ENCODE results near the gene ARF6.
"Not testable (repeated sequence)": the region's sequence is repeated elsewhere in the genome, so short reads cannot be mapped to it uniquely, and the experiment has no call there.

The ARF6 gene

DNA sequence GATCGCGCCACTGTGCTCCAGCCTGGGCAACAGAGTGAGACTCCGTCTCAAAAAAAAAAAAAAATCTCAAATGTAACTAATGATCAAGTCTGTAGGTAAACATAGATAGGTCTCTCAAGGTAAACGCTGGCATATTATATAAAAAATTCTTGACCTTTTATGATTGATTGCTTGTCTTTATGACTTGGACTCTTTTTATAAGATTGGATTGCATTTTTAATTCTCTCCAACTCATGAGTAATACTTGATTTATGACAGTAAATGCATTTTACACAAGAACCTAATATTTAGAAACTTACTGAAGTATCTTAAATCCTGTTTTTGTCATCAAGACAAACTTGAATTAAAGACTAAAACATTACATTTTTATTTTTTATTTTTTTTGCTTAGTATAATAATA lies 16.1 kb downstream of the ARF6 start:
- no peak for DNase-seq

DNA sequence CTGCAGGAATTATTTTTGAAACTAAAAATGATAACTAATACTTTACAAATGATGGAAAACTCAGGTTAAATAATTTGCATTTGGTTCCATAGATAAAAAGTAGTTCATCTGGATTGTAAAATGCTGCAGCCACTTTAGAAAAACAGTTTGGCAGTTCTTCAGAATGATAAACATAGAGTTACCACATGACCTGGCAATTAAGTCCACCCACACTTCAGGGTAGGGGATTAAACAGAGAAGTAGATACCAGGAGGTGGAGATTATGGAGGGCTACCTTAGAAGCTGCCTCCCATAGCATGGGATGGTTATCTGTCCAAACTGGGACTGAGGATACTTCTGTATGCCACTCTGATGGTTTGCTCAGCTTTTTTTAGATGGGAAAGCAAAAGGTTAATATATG lies 22.2 kb downstream of the ARF6 start:
- DNase-seq = no peak

DNA sequence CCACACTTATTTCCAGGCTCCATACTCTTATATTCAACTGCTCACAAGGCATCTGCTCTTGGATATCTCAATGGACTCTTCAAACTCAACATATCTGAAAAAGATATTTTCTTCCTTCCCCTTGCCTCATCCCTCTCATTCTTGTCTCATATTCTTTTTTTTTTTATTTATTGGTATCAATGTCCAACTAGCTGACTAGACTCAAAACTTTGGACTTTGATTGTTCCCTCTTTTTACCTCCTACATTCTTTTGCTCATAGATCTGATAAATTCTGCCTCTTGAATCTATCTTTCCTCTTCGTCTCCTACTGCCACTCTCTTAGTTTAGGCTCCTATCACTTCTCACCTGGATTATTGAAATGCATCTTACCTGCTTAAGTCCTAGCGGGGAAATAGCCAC lies 25.8 kb downstream of the ARF6 start:
- DNase-seq = no peak

DNA sequence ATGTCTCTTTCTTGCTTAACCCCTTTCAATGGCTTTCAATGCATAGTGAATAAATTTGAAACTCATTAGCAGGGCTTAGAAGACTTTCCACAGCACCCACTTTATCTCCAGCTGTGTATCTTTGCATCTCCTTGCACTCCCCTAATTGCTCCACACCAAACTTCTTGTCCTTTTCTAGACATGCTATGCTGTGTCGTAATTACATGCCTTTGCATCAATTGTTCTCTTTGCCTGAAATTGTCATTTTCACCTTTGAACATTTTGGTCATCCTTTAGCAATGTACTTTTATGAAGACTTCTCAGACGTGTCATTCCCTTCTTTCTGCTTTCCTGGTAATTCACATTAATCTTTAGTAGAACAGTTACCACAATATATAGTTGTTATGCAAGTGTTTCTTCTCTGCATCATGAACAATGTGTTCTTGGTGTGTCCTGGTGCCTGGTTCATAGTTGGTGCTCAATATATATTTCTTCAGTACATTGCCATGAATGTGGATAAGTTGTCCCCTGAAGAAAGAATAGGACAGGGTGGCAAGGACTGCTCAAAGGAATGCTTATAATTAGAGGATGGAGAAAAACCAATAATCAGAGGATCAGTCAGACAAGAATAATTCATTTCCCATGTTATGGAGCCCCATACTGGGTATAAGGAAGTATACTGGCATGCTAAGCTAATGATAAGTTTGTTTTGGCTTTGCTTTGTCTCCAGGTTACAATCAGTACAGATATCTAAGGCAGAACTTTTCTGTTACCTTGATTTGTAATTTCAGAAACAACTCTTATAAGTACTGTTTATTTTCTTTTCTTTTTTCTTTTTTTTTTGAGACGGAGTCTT lies 27.2 kb downstream of the ARF6 start:
- DNase-seq = no peak

DNA sequence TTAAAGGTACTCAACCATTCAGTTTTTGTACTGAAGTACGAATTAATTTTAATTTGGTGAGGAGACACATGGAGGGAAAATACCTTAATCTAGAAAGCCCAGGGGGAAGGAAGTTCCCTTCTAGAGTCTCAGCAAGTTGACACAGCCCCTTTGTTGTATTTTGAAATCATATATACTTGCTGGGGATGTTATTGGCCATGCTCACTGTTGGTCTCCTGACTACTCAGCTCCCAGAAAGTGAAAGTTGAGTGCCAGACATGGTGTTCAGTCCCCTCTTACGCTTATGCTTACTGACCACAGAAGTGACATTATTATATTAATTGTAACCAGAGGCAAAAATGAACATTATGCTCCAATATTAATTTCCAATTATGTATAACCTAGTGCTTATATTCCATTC lies 28.1 kb downstream of the ARF6 start:
- DNase-seq = no peak

DNA sequence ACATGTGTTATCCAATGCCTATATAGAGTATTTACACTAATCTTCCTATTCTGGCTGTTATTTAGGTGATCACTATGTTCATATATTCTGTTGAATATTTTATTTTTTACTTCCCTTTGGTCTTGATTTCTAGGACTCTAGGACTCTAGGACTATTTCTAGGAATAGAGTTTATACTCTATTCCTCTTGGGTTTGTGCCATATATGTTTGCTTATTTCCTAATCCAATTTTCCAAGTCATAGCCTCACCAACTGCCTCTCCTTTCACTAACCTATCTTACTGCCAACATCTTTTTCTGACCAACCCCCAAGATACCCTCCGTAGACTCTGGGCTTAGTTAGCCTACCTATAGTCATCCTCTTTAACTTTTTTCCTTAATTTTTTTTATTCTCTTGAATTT lies 28.5 kb downstream of the ARF6 start:
- DNase-seq = no peak

DNA sequence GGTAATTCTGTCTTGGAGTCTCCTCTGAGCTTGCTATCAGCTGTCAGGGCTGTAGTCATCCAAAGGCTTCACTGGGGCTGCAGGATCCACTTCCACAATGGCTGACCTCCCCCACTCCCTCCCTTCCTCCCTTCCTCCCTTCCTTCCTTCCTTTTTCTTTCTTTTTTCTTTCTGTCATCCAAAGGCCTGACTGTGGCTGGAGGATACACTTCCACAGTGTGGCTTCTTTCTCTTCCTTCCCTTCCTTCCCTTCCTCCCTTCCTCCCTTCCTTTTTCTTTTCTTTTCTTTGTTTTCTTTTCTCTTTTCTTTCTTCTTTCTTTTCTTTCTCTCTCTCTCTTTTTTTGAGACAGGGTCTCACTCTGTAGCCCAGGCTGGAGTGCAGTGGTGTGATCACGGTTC lies 30.6 kb downstream of the ARF6 start:
- no peak for DNase-seq

DNA sequence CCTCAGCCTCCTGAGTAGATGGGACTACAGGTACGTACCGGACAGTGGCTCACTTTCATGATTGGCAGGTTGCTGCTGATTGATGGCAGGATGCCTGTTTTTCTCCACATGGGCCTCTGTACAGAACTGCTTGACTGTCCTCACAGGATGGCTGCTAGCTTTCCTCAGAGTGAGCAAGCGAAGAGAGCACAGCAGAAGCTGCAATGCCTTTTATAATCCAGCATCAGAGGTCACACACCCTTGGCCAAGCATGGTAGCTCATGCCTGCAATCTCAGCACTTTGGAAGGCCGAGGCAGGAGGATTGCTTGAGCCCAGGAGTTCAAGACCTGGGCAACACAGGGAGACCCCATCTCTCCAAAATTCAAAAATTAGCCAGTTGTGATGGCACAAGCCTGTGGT lies 31.0 kb downstream of the ARF6 start:
- no peak for DNase-seq

DNA sequence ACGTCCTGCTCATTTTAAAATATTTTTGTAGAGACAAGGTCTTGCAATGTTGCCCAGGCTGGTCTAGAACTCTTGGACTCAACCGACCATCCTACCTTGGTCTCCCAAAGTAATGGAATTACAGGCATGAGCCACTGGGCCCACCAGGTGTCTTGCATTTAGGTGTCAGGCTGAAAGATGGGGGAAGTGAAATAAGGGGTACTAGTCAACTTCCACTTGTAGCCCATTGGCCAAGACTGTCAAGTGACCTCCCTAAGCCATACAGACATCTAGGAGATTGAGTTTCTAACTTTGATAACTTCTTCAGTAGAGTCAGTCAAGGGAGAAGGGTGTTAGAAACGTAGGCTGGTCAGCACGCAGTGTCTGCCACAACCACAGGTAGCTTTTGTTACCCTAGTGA lies 32.0 kb downstream of the ARF6 start:
- DNase-seq = no peak

DNA sequence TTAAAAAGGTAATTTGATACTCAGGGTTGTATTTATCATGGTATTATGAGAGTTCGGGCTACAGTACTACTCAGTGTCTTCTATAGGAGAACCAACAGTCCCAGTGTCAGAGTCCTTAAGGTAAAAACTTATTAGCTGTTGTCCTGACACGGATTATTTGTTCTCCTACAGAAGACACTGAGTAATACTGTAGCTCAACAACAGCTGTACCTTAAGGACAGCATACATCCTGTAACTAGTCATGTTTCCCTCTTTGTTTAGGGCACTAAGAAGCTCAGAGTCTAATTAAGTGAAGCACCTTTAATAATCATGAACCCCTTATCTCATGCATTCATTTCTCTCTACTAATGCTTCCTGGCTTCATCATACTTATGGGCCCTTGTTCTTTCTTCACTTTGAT lies 33.9 kb downstream of the ARF6 start:
- no peak for DNase-seq

DNA sequence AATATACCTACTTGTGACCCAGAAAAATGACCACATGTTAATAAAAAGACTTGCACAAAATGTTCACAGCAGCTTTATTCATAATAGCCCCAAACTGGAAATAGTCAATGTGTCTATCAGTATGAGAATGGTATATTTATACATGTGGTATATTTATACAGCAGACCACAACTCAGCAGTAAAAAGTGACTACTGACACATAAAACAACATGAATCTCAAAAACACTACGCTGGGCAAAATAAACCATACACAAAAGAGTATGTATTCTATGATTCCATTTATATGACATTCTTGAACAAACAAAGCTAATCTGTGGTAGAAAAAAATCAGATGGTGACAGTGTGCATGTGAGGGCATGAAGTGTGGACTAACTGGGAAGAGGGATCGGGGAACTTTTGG lies 35.1 kb downstream of the ARF6 start:
- DNase-seq = no peak

DNA sequence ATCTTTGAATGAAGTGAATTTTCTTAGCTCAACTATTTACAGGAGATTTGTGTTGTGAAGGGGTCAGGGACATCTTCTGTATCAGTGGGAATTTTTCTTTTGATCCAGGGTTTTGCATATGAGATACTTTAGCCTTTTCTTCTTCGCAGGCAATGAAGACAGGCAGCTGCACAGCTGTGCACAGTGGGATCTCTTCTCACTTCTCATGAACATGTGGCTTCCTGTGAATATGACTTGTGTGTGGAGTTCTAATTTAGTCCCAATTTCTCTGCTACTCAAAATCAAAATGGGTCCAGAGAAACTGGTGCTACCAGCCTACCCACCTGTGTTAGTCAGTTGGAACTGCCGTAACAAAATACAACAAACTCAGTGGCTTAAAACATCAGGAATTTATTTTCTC lies 37.8 kb downstream of the ARF6 start:
- DNase-seq = no peak

DNA sequence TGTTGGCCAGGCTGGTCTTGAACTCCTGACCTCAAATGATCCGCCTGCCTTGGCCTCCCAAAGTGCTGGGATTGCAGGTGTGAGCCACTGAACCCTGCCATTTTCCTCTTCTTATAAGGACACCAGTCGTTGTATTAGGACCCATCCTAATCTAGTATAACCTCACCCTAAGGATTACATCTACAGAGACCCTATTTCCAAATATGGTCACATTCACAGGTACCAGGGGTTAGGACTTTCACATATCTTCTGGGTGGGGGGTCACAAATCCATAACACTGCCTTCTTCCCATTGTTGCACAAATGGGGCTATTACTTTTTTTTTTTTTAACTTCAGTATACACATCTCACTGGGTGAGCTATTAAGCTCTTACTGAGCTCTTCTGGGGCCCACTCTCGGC lies 38.6 kb downstream of the ARF6 start:
- no peak for DNase-seq

DNA sequence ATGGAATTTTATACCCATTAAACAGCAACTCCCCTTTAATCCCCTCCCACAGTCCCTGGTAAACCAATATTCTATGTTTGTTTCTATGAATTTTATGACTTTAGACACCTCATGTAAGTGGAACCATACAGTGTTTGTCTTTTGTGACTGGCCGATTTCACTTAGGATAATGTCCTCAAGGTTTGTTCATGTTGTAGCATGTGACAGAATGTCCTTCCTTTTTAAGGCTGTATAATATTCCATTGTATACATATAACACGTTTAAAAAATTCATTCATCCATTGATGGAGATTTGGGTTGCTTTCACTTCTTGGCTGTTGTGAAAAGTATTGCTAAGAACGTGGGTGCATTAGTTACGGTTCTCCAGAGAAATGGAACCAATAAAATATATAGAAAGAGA lies 40.2 kb downstream of the ARF6 start:
- no peak for DNase-seq

DNA sequence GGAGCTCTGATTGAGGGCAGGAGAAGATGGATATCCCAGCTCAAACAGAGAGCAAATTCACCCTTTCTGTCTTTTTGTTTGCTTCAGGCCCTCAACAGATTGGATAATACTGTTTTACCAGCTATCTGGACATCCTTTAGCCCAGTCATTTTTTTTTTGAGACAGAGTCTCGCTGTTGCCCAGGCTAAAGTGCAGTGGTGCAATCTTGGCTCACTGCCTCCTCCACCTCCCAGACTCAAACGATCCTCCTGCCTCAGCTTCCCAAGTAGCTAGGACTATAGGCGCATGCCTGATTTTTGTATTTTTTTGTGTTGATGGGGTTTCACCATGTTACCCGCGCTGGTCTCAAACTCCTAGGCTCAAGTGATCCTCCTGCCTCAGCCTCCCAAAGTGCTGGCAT lies 40.8 kb downstream of the ARF6 start:
- DNase-seq = no peak

DNA sequence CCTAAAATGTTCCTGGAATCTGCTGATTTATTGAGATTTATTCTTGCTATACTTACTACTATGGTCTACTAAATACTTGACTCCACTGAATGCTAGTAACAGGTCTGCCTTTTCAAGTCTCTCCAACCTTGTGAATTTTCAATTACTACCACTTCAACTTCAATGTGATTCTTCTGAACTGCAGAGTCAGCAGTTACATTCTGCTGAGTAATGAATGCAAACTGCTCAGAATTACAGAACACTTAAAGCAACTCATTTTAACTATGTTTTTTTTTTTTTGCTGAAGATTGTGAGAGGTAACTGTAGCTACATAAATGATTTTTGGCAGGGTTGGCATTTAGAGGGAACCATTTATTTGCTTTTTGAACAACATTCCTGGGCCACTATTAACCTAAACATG lies 41.8 kb downstream of the ARF6 start:
- DNase-seq = no peak

DNA sequence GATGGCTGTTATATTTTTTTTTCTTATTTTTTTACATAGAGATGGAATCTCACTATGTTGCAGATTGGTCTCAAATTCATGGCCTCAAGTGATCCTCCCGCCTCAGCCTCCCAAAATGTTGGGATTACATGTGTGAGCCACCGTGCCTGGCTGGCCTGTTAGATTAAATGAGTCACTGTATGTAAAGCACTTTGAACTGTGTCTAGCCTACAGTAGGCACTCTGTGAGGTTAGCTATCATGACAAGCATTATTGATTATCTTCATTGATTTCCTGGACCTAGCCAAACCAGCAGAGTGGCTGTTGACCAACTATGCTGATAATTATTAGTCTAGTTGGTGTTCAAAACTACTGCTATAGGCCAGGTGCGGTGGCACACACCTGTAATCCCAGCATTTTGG lies 42.6 kb downstream of the ARF6 start:
- DNase-seq = no peak

DNA sequence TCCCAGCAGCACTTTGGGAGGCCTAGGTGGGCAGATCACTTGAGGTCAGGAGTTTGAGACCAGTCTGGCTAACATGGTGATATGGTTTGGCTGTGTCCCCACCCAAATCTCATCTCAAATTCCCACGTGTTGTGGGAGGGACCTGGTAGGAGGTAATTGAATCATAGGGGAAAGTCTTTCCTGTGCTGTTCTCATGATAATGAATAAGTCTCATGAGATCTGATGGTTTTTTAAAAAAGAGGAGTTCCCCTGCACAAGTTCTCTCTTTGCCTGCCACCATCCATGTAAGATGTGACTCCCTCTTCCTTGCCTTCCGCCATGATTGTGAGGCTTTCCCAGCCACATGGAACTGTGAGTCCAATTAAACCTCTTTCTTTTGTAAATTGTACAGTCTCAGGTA lies 43.4 kb downstream of the ARF6 start:
- not testable (repeated sequence) for DNase-seq

DNA sequence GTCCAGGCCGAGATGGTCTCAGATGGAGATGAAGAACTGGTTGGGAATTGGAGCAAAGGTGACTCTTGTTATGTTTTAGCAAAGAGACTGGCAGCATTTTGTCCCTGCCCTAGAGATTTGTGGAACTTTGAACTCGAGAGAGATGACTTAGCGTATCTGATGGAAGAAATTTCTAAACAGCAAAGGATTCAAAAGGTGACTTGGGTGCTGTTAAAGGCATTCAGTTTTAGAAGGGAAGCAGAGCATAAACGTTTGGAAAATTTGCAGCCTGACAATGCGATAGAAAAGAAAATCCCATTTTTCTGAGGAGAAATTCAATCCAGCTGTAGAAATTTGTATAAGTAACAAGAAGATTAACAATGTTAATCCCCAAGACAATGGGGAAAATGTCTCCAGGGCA lies 44.0 kb downstream of the ARF6 start:
- DNase-seq = not testable (repeated sequence)

DNA sequence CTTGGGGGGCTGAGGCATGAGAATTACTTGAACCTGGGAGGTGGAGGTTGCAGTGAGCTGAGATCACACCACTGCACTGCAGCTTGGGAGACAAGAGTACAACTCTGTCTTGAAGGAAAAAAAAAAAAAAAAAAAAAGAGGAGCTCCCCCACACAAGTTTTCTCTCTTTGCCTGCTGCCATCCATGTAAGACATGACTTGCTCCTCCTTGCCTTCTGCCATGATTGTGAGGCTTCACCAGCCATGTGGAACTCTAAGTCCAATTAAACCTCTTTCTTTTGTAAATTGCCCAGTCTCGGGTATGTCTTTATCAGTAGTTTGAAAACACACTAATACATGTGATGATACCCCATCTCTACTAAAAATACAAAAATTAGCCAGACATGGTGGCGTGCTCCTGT lies 46.3 kb downstream of the ARF6 start:
- DNase-seq = not testable (repeated sequence)

DNA sequence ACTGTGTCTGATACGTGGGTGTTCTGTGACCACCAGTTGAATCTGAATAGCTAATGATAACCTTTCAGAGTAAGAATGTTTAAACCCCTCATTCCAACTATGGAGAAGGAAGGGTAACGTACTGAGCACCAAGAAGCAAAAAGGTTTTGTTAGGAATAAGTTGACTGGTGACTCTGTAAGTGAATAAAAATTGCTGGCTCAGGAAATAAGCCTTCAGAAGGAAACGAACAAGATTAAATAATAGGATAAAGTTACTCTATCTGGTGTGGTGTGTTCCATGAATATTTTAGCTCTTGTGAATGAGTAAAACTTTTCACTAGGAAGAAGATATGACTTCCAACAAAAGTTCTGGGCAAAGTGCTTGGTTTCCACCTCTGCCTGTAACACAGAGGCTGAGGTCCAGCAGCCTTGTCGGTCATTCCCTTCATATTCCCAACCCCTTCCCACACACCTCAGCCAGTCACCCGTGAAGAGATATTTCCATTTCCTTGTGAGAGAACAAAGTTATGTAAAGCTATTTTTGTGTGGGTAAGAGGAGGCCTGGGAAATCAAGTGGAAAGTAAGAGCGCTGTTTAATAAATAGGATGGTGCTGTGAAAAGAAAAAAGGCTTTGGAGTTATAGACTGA lies 47.1 kb downstream of the ARF6 start:
- DNase-seq = no peak

DNA sequence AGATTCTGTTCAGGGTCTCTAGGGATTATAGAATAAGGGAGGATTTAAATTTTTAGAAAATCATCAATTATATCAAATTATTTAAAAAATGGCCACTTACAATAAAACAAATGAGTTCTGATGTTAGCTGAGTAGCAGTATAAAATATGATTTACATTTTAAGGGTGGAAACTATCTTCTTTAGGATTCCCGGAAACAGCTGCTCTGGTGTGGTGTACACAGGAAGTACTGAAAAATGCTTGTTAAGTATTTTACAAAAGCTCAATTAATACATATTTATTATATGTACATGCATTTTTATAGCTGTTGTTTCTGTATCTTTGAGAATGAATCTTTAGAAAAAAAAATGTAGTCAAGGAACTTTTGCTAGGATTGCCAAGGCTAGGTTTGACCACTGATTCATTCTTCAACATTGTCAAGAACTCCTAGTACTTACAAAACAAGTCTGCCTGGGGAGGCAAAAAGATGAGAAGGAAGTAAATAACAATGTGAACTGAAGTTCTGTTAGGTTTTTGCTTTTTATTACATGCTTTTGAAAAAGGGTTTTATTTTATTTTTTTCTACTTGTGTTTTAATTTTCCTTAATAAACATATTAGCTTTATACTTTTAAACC lies 48.0 kb downstream of the ARF6 start:
- no peak for DNase-seq

DNA sequence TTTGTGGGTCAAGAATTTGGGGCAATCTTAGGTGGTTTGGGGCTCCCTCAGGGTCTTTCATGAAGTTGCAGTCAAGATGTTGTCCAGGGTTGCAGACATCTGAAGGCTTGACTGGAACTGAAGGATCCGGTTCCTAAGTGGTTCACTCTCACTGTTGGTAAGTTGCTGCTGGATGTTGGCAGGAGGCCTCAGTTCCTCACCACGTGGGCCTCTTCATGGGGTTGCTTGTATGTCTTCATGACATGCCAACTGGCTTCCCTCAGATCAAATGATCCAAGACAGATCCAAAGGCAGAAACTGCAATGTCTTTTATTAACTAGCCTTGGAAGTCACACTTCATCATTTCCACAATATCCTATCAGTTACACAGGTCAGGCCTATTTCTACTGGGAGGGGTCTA lies 49.2 kb downstream of the ARF6 start:
- no peak for DNase-seq

DNA sequence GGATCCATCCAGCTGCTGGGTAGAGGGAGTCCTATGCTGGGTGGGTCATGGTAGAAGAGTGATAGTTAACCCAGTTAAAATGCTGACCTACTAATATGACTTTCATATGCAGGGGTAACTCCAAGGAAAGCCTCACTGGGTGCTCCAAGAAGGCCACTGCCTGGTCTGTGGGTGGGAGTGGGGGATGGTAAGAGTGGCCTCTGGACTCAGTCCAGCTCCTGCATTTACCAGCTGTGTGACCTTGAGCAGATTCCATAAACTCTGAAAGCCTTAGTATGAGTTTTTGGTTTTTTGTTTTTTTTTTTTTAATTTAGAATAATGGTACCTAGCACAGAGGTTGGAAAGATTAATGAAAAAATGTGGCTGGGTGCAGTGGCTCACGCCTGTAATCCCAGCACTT lies 51.6 kb downstream of the ARF6 start:
- no peak for DNase-seq
